ENCODE results near the gene TEX50.

- TF ChIP-seq TCF7L2 (IDR thresholded peaks at IDR 0.05; ENCODE audit: borderline replicate concordance, extremely low read depth, insufficient read depth, insufficient read length) (no peak), POLR2A (IDR thresholded peaks at IDR 0.05; ENCODE audit: borderline replicate concordance, extremely low read depth, insufficient read depth, insufficient read length) (no peak), MAX (IDR thresholded peaks at IDR 0.05) (no peak), EZH2 (IDR thresholded peaks at IDR 0.05) (no peak)
These were observed 31.5 kb downstream of the TEX50 start for GRCh38 chr1:173666646-173667045.
